ENCODE data around the gene GMIP. TPM values are rescaled to one million over a fixed set of nuclear protein-coding genes. Genes with fewer than 3 reads are reported as not detected.
"Not testable (repeated sequence)": the region's sequence is repeated elsewhere in the genome, so short reads cannot be mapped to it uniquely, and the experiment has no call there.

Gene GMIP
- total RNA-seq, 1 donor from 2014 or later = 54.4 TPM

GRCh38 chr19:19668230-19669012 lies 25.0 kb upstream of the GMIP start, which contains the start of gene ZNF101:
TSS of gene ZNF101 (plus strand) at chr19:19668839. CDS start at chr19:19668964, 125 bp downstream.
- Histone ChIP-seq H3K4me1 (peaks cover 19% of the 10 kb centered on the region), H3K4me3 (peak within 1 kb of the TSS; percentile 94), H3K36me3 (peaks cover 11% of the 10 kb centered on the region), H3K27me3 (ENCODE audit: low read depth) (no peaks in the 10 kb centered on the region), H3K27ac (peak within 1 kb of the TSS; percentile 93), H3K9me3 (no peaks in the 10 kb centered on the region)
- intact Hi-C loops (cut with DNase I) = no loop called here
- TF ChIP-seq CTCF (IDR thresholded peaks at IDR 0.05) = no peak
- ATAC-seq = peak; percentile 91
- DNase-seq = peak; percentile 96

GRCh38 chr19:19665420-19665948 lies 22.0 kb upstream of the GMIP start:
- H3K36me3 ChIP-seq; intact Hi-C loops (cut with DNase I); H3K27me3 ChIP-seq (ENCODE audit: low read depth); ATAC-seq; H3K27ac ChIP-seq; H3K4me3 ChIP-seq; DNase-seq; H3K9me3 ChIP-seq: not testable (repeated sequence)
- peaks cover 43% of the 10 kb centered on the region for H3K4me1 ChIP-seq

- no peak for TF ChIP-seq CTCF (IDR thresholded peaks at IDR 0.05)
- Histone ChIP-seq H3K4me3 (peak within 1 kb of the TSS; percentile 99), H3K9me3 (no peaks in the 10 kb centered on the region), H3K27me3 (ENCODE audit: low read depth) (no peaks in the 10 kb centered on the region), H3K4me1 (peaks cover 32% of the 10 kb centered on the region), H3K27ac (peak within 1 kb of the TSS; percentile 96), H3K36me3 (peaks cover 18% of the 10 kb centered on the region)
- intact Hi-C loops (cut with DNase I) = no loop called here
- peak; percentile 96 for ATAC-seq
- DNase-seq = peak; percentile 99
These were observed 20.0 kb upstream of the GMIP start, which contains the start of gene ATP13A1 for GRCh38 chr19:19663256-19664120. TSS of gene ATP13A1 (minus strand) at chr19:19663676. CDS start at chr19:19663666, 10 bp downstream.

GRCh38 chr19:19662871-19663255 lies 19.4 kb upstream of the GMIP start:
- H3K9me3 ChIP-seq = no peaks in the 10 kb centered on the region
- no peaks in the 10 kb centered on the region for H3K27me3 ChIP-seq (ENCODE audit: low read depth)
- H3K36me3 ChIP-seq = peaks cover 25% of the 10 kb centered on the region
- intact Hi-C loops (cut with DNase I) = no loop called here
- peak overlapping the region; percentile 99 for H3K4me3 ChIP-seq
- peaks cover 29% of the 10 kb centered on the region for H3K4me1 ChIP-seq
- peak overlapping the region; percentile 96 for H3K27ac ChIP-seq
- TF ChIP-seq CTCF (IDR thresholded peaks at IDR 0.05) = no peak
- no peak for DNase-seq
- no peak for ATAC-seq

- H3K4me1 ChIP-seq = peaks cover 24% of the 10 kb centered on the region
- H3K27ac ChIP-seq = peak overlapping the region; percentile 96
- TF ChIP-seq CTCF (IDR thresholded peaks at IDR 0.05) = no peak
- ATAC-seq (no peak), DNase-seq (peak; percentile 33)
- intact Hi-C loops (cut with DNase I) = no loop called here
- H3K27me3 ChIP-seq (ENCODE audit: low read depth) = no peaks in the 10 kb centered on the region
- H3K36me3 ChIP-seq = peaks cover 30% of the 10 kb centered on the region
- H3K9me3 ChIP-seq = no peaks in the 10 kb centered on the region
- peak overlapping the region; percentile 99 for H3K4me3 ChIP-seq
These were observed 18.9 kb upstream of the GMIP start for GRCh38 chr19:19662344-19662743.
